ENCODE measurements around the gene HOXB4. TPM values are rescaled to one million over a fixed set of nuclear protein-coding genes. Genes with fewer than 3 reads are reported as not detected.

Gene HOXB4
- total RNA-seq, 1 donor from 2014 or later = not detected

DNA sequence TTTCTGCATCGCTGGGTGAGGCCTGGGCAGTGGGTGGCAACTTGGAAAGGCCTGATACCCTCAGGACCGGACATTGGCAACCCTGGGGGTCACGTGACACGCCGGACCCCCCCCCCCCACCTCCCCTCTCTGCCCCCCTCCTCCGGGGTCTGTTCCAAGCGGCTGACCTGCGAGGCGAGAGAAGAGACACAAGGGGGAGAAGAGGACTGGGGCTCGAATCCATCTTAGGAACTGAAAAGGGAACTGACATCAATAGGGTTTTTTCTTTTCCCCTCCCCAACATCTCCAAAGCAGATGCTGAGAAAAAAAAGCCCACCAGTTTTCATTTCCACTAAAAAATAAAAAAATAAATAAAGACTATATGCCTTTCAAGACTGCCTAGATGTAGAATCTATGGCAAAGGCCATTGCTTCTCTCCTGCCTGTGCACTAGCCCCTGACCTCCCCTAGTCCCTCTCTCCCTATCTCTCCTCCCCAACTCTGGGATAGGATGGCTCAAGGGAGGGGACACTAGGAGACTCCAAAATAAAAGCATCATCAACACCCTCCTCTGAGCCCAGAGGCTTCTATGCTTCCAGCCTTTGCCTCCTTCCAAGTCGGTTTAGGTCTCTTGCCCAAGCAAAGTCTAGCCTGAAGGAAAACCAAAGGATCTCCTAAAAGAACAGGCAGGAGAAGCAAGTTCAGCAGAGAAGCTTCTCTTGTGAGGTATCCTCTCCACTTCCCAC lies 25.5 kb downstream of the HOXB4 start:
- Mint-ChIP-seq H3K4me1 (ENCODE audit: low read depth) (peaks cover 10% of the 10 kb centered on the region), H3K27me3 (ENCODE audit: low read depth) (peaks cover 77% of the 10 kb centered on the region), H3K9me3 (ENCODE audit: low read depth) (no peaks in the 10 kb centered on the region), H3K4me3 (ENCODE audit: unreplicated experiment) (no peak overlapping the region), H3K27ac (ENCODE audit: unreplicated experiment) (no peak overlapping the region), H3K36me3 (ENCODE audit: low read depth) (no peaks in the 10 kb centered on the region)
- no peak for TF ChIP-seq CTCF (IDR thresholded peaks at IDR 0.05)
- no peak for DNase-seq (ENCODE audit: low spot score)

DNA sequence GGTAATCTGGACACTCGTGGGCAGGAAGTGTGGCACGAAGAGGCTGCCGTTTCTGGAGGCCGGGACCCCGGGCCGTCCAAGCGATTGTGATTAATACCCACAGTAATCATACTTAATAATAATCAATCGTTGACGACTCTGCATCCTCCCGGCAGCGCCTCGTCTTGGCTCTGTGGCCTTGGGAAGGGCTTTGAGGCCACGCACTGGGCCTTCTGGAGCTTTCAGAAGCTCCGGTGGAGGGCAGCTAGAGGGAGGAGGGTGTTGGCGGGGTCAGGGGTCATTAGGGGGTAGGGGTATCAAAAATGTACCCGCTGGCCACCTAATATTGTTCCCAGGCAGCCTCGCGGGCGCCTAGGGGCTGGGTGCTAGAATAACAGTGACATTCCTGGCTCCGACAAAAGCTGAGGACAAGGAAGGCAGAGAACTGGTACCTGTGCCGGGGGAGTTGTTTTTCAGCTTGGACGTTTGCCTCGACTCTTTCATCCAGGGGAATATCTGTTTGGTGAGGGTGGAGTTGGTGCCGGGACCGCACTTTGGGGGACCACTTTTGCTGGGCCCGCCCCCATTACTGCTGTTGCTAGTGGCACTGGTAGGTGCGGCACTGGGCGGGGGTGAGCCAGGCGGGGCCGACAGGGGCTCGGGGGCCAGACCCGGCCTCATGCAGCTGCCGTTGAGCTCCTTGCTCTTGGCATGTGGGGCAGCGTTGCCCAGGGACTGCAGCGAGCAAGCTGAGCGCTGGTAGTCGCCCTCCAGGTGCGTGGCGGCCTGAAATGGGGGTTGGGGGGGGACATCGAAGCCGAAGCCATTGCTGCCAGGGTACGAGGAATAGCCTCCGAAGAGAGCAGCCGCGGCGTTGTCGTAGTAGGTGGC lies 26.3 kb downstream of the HOXB4 start:
- no peak for DNase-seq (ENCODE audit: low spot score)
- Mint-ChIP-seq H3K36me3 (ENCODE audit: low read depth) (no peaks in the 10 kb centered on the region), H3K4me3 (ENCODE audit: unreplicated experiment) (no peak overlapping the region), H3K9me3 (ENCODE audit: low read depth) (no peaks in the 10 kb centered on the region), H3K27ac (ENCODE audit: unreplicated experiment) (no peak overlapping the region), H3K27me3 (ENCODE audit: low read depth) (peaks cover 77% of the 10 kb centered on the region), H3K4me1 (ENCODE audit: low read depth) (peaks cover 10% of the 10 kb centered on the region)
- TF ChIP-seq CTCF (IDR thresholded peaks at IDR 0.05) = no peak

- Mint-ChIP-seq H3K4me1 (ENCODE audit: low read depth) (peaks cover 10% of the 10 kb centered on the region), H3K27me3 (ENCODE audit: low read depth) (peaks cover 77% of the 10 kb centered on the region), H3K9me3 (ENCODE audit: low read depth) (no peaks in the 10 kb centered on the region), H3K36me3 (ENCODE audit: low read depth) (no peaks in the 10 kb centered on the region), H3K27ac (ENCODE audit: unreplicated experiment) (no peak overlapping the region), H3K4me3 (ENCODE audit: unreplicated experiment) (no peak overlapping the region)
- no peak for DNase-seq (ENCODE audit: low spot score)
- no peak for TF ChIP-seq CTCF (IDR thresholded peaks at IDR 0.05)
These were observed 27.0 kb downstream of the HOXB4 start for GRCh38 chr17:48551214-48551555.

GRCh38 chr17:48550502-48551213 lies 27.5 kb downstream of the HOXB4 start:
- Mint-ChIP-seq H3K9me3 (ENCODE audit: low read depth) (no peaks in the 10 kb centered on the region), H3K4me1 (ENCODE audit: low read depth) (peaks cover 10% of the 10 kb centered on the region), H3K36me3 (ENCODE audit: low read depth) (no peaks in the 10 kb centered on the region), H3K4me3 (ENCODE audit: unreplicated experiment) (no peak overlapping the region), H3K27me3 (ENCODE audit: low read depth) (peaks cover 78% of the 10 kb centered on the region), H3K27ac (ENCODE audit: unreplicated experiment) (no peak overlapping the region)
- no peak for TF ChIP-seq CTCF (IDR thresholded peaks at IDR 0.05)
- DNase-seq (ENCODE audit: low spot score) = no peak

DNA sequence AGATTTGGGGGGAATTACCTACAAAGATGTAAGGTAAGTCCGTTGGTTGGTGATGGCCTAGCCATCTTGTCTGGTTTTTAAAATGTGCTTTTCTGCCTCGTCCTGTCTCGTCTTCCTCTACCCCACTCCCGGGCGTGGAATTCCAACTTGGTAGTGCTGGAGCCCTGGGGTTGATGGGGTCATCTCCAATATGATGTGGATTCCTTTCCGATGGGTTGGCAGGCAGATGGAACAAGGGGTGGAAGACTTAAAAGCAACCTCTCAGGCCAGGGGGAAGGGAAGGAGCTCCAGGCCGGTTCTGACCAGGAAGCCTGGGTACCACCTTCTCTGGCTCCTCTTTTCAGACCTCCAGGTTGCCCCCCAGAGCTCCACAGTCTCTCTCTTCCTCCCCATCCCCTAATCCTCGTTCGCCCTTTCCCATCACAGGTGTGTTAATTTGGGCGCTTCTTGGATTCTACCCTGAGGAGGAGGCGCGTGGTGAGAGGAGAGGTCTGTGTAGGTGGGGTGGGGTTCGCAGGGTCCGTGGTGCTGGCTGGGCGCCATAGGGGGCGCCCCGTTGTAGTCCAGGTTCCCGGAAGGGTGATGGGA lies 28.1 kb downstream of the HOXB4 start:
- no peak for TF ChIP-seq CTCF (IDR thresholded peaks at IDR 0.05)
- Mint-ChIP-seq H3K27me3 (ENCODE audit: low read depth) (peaks cover 80% of the 10 kb centered on the region), H3K27ac (ENCODE audit: unreplicated experiment) (no peak overlapping the region), H3K4me1 (ENCODE audit: low read depth) (peaks cover 6% of the 10 kb centered on the region), H3K9me3 (ENCODE audit: low read depth) (no peaks in the 10 kb centered on the region), H3K36me3 (ENCODE audit: low read depth) (no peaks in the 10 kb centered on the region), H3K4me3 (ENCODE audit: unreplicated experiment) (no peak overlapping the region)
- no peak for DNase-seq (ENCODE audit: low spot score)

Measured in chondrocyte (in vitro differentiated cells).